DND-41 (cell line): ENCODE data around the gene IGSF21.

Source experiments
- ATAC-seq: fragments of 200-7000 bp; cut with Tn5 transposase; 3 replicates; pipeline ENCODE4 v1.9.1; 2021; ENCODE audit warnings: low read depth; ENCODE audit not compliant: insufficient read depth
- DNase-seq: peaks from one replicate; pipeline ENCODE4 v3.0.0-alpha.2; 2020
- H2AFZ ChIP-seq: 2 replicates; pipeline ENCODE4 v1.6.0; 2012; ENCODE audit warnings: low read depth, low read length
- H3K27ac ChIP-seq: 2 replicates; pipeline ENCODE4 v1.5.1; 2012; ENCODE audit warnings: low read length, inconsistent platforms
- H3K27me3 ChIP-seq: fragments of 200-600 bp; sonication (generic); 2 replicates; pipeline ENCODE4 v1.6.0; 2012; ENCODE audit warnings: low read length, mild to moderate bottlenecking, inconsistent platforms; ENCODE audit not compliant: insufficient read depth, poor library complexity
- H3K36me3 ChIP-seq: 2 replicates; pipeline ENCODE4 v1.5.1; 2012; ENCODE audit warnings: low read length, inconsistent platforms; ENCODE audit not compliant: insufficient read depth
- H3K4me1 ChIP-seq: 2 replicates; pipeline ENCODE4 v1.5.1; 2012; ENCODE audit warnings: mild to moderate bottlenecking, low read length; ENCODE audit not compliant: insufficient read depth
- H3K4me2 ChIP-seq: 2 replicates; pipeline ENCODE4 v1.6.0; 2012; ENCODE audit warnings: mild to moderate bottlenecking, moderate library complexity, low read length, inconsistent platforms; ENCODE audit not compliant: insufficient read depth
- H3K4me3 ChIP-seq, 2 experiments: fragments of 200-600 bp in 1 of 2; shearing (Covaris generic) in 1 of 2; 2 replicates each; pipeline ENCODE4 v1.5.1; 2012 to 2016; ENCODE audit warnings: inconsistent platforms in 2 of 2, low read length in 2 of 2, mild to moderate bottlenecking in 2 of 2, low read depth in 1 of 2, moderate library complexity in 1 of 2
- H3K79me2 ChIP-seq: 2 replicates; pipeline ENCODE4 v1.6.0; 2012; ENCODE audit warnings: low read length, inconsistent platforms; ENCODE audit not compliant: insufficient read depth
- H3K9ac ChIP-seq: 2 replicates; pipeline ENCODE4 v1.6.0; 2012; ENCODE audit warnings: low read depth, mild to moderate bottlenecking, inconsistent platforms, low read length, moderate library complexity
- H3K9me3 ChIP-seq: 2 replicates; pipeline ENCODE4 v1.5.1; 2012; ENCODE audit warnings: low read length, moderate library complexity, mild to moderate bottlenecking, inconsistent platforms; ENCODE audit not compliant: insufficient read depth, severe bottlenecking
- H4K20me1 ChIP-seq: 2 replicates; pipeline ENCODE4 v1.6.0; 2012; ENCODE audit warnings: low read length; ENCODE audit not compliant: insufficient read depth
- CTCF ChIP-seq: IDR thresholded peaks from 2 replicates; pipeline ENCODE4 v1.5.1; 2012; ENCODE audit warnings: borderline replicate concordance, low read length, moderate library complexity, mild to moderate bottlenecking; ENCODE audit not compliant: poor library complexity, severe bottlenecking; ENCODE audit errors: extremely low read depth
- EZH2 ChIP-seq: IDR thresholded peaks from 3 replicates; pipeline ENCODE4 v1.6.1; 2012; ENCODE audit warnings: borderline replicate concordance, low read depth, mild to moderate bottlenecking, moderate library complexity, low read length, inconsistent platforms; ENCODE audit not compliant: severe bottlenecking

The IGSF21 gene

GRCh38 chr1:18394563-18395156, 287.1 kb downstream of the IGSF21 start:
- Histone ChIP-seq H3K9ac (no peak overlapping the region), H3K4me2 (no peak overlapping the region), H3K4me3 (no peak overlapping the region), H3K36me3 (no peaks in the 10 kb centered on the region), H4K20me1 (no peaks in the 10 kb centered on the region), H2AFZ (no peak overlapping the region), H3K27ac (no peak overlapping the region), H3K27me3 (peaks cover 22% of the 10 kb centered on the region), H3K9me3 (no peaks in the 10 kb centered on the region), H3K79me2 (no peaks in the 10 kb centered on the region), H3K4me1 (no peaks in the 10 kb centered on the region)
- TF ChIP-seq EZH2 (no peak), CTCF (no peak)
- ATAC-seq (no peak), DNase-seq (no peak)

GRCh38 chr1:18396247-18396980, 288.8 kb downstream of the IGSF21 start:
- DNase-seq (no peak), ATAC-seq (no peak)
- Histone ChIP-seq H3K36me3 (no peaks in the 10 kb centered on the region), H3K79me2 (no peaks in the 10 kb centered on the region), H4K20me1 (no peaks in the 10 kb centered on the region), H3K4me1 (no peaks in the 10 kb centered on the region), H3K4me3 (no peak overlapping the region), H3K9ac (no peak overlapping the region), H3K4me2 (no peak overlapping the region), H2AFZ (no peak overlapping the region), H3K9me3 (no peaks in the 10 kb centered on the region), H3K27me3 (peaks cover 22% of the 10 kb centered on the region), H3K27ac (no peak overlapping the region)
- TF ChIP-seq EZH2 (no peak), CTCF (no peak)

- Histone ChIP-seq H3K79me2 (no peaks in the 10 kb centered on the region), H2AFZ (no peak overlapping the region), H3K4me2 (no peak overlapping the region), H3K9me3 (no peaks in the 10 kb centered on the region), H3K9ac (no peak overlapping the region), H3K27ac (no peak overlapping the region), H3K27me3 (peaks cover 22% of the 10 kb centered on the region), H4K20me1 (no peaks in the 10 kb centered on the region), H3K4me1 (no peaks in the 10 kb centered on the region), H3K4me3 (no peak overlapping the region), H3K36me3 (no peaks in the 10 kb centered on the region)
- TF ChIP-seq EZH2 (no peak), CTCF (no peak)
- ATAC-seq (no peak), DNase-seq (no peak)
These were observed 290.0 kb downstream of the IGSF21 start for GRCh38 chr1:18397641-18398040.
